Bronchial epithelial cell (primary cell): ENCODE measurements around the gene CREBBP. TPM values are rescaled to one million over a fixed set of nuclear protein-coding genes. Genes with fewer than 3 reads are reported as not detected.
A peak's percentile ranks its signal among the peaks of the same experiment; 100 is the strongest.

ENCODE experiments used
- DNase-seq: peaks from one replicate; pipeline ENCODE4 v3.0.0-alpha.2; 2010; ENCODE audit warnings: low read depth
- FAIRE-seq: peaks from 2 replicates; lab custom pipeline; 2011; peaks lifted over from hg19 to GRCh38; lab: Jason Lieb, UNC
- H3K27me3 ChIP-seq: 2 replicates; pipeline ENCODE4 v1.5.1; 2011; ENCODE audit warnings: low read length; ENCODE audit not compliant: control insufficient read depth, insufficient read depth
- H3K36me3 ChIP-seq: 2 replicates; pipeline ENCODE4 v1.5.1; 2011; ENCODE audit warnings: low read length; ENCODE audit not compliant: control insufficient read depth, insufficient read depth
- H3K4me3 ChIP-seq: 2 replicates; pipeline ENCODE4 v1.5.1; 2011; ENCODE audit warnings: mild to moderate bottlenecking, low read depth, low read length, control low read depth
- total RNA-seq: library from RNA; depleted of rRNA; stranded (reverse); fragments of >200 nt; gene quantifications from 2 replicates; pipeline ENCODE4 v1.2.1, GENCODE V29; 2014
- TF ChIP-seq, protein P1 (sequence below): IDR thresholded peaks from 2 replicates; pipeline ENCODE4 v1.5.1; 2011; ENCODE audit warnings: mild to moderate bottlenecking, moderate library complexity, low read length, control low read depth, inconsistent platforms; ENCODE audit not compliant: insufficient read depth, severe bottlenecking

The CREBBP gene
- total RNA-seq, 1 donor from 2014 or later = 7.4 TPM

- no peak for FAIRE-seq
- Histone ChIP-seq H3K36me3 (peaks cover 14% of the 10 kb centered on the region), H3K27me3 (no peaks in the 10 kb centered on the region)
These were observed 95.1 kb downstream of the CREBBP start for GRCh38 chr16:3785413-3785812.

GRCh38 chr16:3783516-3783915 lies 97.0 kb downstream of the CREBBP start:
- no peak for DNase-seq
- Histone ChIP-seq H3K36me3 (peaks cover 14% of the 10 kb centered on the region), H3K4me3 (no peak overlapping the region), H3K27me3 (no peaks in the 10 kb centered on the region)
- TF ChIP-seq, protein P1, sequence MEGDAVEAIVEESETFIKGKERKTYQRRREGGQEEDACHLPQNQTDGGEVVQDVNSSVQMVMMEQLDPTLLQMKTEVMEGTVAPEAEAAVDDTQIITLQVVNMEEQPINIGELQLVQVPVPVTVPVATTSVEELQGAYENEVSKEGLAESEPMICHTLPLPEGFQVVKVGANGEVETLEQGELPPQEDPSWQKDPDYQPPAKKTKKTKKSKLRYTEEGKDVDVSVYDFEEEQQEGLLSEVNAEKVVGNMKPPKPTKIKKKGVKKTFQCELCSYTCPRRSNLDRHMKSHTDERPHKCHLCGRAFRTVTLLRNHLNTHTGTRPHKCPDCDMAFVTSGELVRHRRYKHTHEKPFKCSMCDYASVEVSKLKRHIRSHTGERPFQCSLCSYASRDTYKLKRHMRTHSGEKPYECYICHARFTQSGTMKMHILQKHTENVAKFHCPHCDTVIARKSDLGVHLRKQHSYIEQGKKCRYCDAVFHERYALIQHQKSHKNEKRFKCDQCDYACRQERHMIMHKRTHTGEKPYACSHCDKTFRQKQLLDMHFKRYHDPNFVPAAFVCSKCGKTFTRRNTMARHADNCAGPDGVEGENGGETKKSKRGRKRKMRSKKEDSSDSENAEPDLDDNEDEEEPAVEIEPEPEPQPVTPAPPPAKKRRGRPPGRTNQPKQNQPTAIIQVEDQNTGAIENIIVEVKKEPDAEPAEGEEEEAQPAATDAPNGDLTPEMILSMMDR = no peak
- peak; percentile 55 for FAIRE-seq

More at GRCh38 chr16:3785413-3785812, 95.1 kb downstream of the CREBBP start:
- TF ChIP-seq, protein P1 = no peak
- DNase-seq = no peak
- H3K4me3 ChIP-seq = no peak overlapping the region

- DNase-seq = no peak
- H3K36me3 ChIP-seq = peaks cover 17% of the 10 kb centered on the region
- TF ChIP-seq, protein P1 = no peak
- H3K27me3 ChIP-seq = no peaks in the 10 kb centered on the region
- no peak overlapping the region for H3K4me3 ChIP-seq
- no peak for FAIRE-seq
These were observed 97.9 kb downstream of the CREBBP start for GRCh38 chr16:3782566-3782965.

GRCh38 chr16:3781421-3781820 lies 99.1 kb downstream of the CREBBP start:
- peaks cover 17% of the 10 kb centered on the region for H3K36me3 ChIP-seq
- DNase-seq (peak; percentile 16), FAIRE-seq (no peak)
- H3K4me3 ChIP-seq = no peak overlapping the region
- TF ChIP-seq, protein P1 = no peak
- H3K27me3 ChIP-seq = no peaks in the 10 kb centered on the region

DNA sequence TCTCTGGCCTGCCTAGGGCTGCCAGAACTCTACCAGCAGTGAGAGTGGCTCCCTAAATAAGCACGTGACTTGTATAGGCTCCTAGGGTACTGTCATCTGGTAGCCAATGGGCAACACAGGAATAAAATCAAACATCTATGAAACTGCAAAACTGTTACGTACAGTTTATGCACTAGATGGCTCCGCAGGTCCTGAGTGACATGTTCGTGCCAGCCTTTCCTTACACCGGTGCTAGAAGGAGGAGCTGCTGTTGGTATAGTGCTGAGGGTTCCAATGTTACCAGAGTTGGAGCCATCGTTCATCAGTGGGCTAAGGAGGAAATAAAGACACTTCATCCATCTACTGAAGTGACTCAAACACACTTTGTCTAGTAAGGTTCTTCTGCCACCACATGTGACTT lies 99.9 kb downstream of the CREBBP start:
- TF ChIP-seq, protein P1 = no peak
- Histone ChIP-seq H3K36me3 (peaks cover 19% of the 10 kb centered on the region), H3K4me3 (no peak overlapping the region), H3K27me3 (no peaks in the 10 kb centered on the region)
- DNase-seq (no peak), FAIRE-seq (no peak)

- Histone ChIP-seq H3K36me3 (peaks cover 21% of the 10 kb centered on the region), H3K27me3 (no peaks in the 10 kb centered on the region), H3K4me3 (no peak overlapping the region)
- FAIRE-seq (no peak), DNase-seq (no peak)
- TF ChIP-seq, protein P1 = no peak
These were observed 104.2 kb downstream of the CREBBP start for GRCh38 chr16:3776316-3776715.
